HEK293 (cell line): ENCODE measurements around the gene CYTH4.

ENCODE experiments used
- MYNN ChIP-seq: fragments of 450-650 bp; formaldehyde crosslinking; IDR thresholded peaks from 2 replicates; pipeline ENCODE4 v1.5.1; 2016; ENCODE audit warnings: missing biosample characterization, missing genetic modification characterization, borderline replicate concordance
- ZNF548 ChIP-seq: fragments of 450-650 bp; formaldehyde crosslinking; IDR thresholded peaks from 2 replicates; pipeline ENCODE4 v1.5.1; 2016; ENCODE audit warnings: missing biosample characterization, missing genetic modification characterization
- ZNF658 ChIP-seq: fragments of 450-650 bp; formaldehyde crosslinking; IDR thresholded peaks from 2 replicates; pipeline ENCODE4; 2016; ENCODE audit warnings: missing biosample characterization, missing genetic modification characterization
- ZNF701 ChIP-seq: fragments of 450-650 bp; formaldehyde crosslinking; IDR thresholded peaks from 2 replicates; pipeline ENCODE4 v1.5.1; 2016; ENCODE audit warnings: missing biosample characterization, missing genetic modification characterization
- TF ChIP-seq, protein P1 (sequence below): fragments of 450-650 bp; formaldehyde crosslinking; IDR thresholded peaks from 2 replicates; pipeline ENCODE4 v1.5.1; 2016; ENCODE audit warnings: missing biosample characterization, missing genetic modification characterization
- TF ChIP-seq, protein P2 (sequence below): fragments of 450-650 bp; formaldehyde crosslinking; IDR thresholded peaks from 2 replicates; pipeline ENCODE4; 2016; ENCODE audit warnings: missing biosample characterization, missing genetic modification characterization
- TF ChIP-seq, protein P3 (sequence below): fragments of 450-650 bp; formaldehyde crosslinking; IDR thresholded peaks from 2 replicates; pipeline ENCODE4 v1.5.1; 2016; ENCODE audit warnings: missing biosample characterization, missing genetic modification characterization
- TF ChIP-seq, protein P4 (sequence below): IDR thresholded peaks from 2 replicates; pipeline ENCODE4 v1.6.1; 2011; ENCODE audit warnings: mild to moderate bottlenecking, low read depth, low read length, borderline replicate concordance

DNA sequence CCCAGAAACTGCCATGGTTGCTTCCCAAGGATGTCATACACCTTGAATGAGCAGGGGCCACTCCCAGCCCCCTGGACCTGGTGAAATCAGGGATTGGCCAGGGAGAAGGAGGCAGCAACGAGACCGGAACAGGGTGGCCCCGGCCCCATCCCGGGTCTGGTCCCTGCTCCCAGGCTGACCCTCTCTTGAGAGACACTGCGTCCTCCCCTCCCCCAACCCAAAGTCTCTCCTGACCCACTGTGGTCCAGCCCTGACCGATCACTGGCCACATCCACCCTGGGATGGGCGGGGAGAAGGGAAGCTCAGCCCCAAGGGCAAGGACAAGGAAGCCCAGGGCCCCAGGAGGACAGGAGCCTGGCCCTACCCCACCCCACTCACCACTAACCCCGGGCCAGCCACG lies 12.4 kb downstream of the CYTH4 start:
- TF ChIP-seq MYNN (tag by site-specific recombination): no peak
- TF ChIP-seq, protein P1, sequence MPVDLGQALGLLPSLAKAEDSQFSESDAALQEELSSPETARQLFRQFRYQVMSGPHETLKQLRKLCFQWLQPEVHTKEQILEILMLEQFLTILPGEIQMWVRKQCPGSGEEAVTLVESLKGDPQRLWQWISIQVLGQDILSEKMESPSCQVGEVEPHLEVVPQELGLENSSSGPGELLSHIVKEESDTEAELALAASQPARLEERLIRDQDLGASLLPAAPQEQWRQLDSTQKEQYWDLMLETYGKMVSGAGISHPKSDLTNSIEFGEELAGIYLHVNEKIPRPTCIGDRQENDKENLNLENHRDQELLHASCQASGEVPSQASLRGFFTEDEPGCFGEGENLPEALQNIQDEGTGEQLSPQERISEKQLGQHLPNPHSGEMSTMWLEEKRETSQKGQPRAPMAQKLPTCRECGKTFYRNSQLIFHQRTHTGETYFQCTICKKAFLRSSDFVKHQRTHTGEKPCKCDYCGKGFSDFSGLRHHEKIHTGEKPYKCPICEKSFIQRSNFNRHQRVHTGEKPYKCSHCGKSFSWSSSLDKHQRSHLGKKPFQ (tag by site-specific recombination): no peak
- TF ChIP-seq ZNF548 (tag by site-specific recombination): no peak
- TF ChIP-seq ZNF658 (tag by site-specific recombination): no peak
- TF ChIP-seq, protein P2, sequence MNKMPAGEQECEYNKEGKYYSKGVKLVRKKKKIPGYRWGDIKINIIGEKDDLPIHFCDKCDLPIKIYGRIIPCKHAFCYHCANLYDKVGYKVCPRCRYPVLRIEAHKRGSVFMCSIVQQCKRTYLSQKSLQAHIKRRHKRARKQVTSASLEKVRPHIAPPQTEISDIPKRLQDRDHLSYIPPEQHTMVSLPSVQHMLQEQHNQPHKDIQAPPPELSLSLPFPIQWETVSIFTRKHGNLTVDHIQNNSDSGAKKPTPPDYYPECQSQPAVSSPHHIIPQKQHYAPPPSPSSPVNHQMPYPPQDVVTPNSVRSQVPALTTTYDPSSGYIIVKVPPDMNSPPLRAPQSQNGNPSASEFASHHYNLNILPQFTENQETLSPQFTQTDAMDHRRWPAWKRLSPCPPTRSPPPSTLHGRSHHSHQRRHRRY (tag by site-specific recombination): no peak
- TF ChIP-seq, protein P3, sequence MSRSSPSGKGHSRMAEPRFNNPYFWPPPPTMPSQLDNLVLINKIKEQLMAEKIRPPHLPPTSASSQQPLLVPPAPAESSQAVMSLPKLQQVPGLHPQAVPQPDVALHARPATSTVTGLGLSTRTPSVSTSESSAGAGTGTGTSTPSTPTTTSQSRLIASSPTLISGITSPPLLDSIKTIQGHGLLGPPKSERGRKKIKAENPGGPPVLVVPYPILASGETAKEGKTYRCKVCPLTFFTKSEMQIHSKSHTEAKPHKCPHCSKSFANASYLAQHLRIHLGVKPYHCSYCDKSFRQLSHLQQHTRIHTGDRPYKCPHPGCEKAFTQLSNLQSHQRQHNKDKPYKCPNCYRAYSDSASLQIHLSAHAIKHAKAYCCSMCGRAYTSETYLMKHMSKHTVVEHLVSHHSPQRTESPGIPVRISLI (tag by site-specific recombination): no peak
- no peak for TF ChIP-seq ZNF701 (tag by site-specific recombination)
- TF ChIP-seq, protein P4, sequence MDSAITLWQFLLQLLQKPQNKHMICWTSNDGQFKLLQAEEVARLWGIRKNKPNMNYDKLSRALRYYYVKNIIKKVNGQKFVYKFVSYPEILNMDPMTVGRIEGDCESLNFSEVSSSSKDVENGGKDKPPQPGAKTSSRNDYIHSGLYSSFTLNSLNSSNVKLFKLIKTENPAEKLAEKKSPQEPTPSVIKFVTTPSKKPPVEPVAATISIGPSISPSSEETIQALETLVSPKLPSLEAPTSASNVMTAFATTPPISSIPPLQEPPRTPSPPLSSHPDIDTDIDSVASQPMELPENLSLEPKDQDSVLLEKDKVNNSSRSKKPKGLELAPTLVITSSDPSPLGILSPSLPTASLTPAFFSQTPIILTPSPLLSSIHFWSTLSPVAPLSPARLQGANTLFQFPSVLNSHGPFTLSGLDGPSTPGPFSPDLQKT: no peak
